ENCODE results near the gene LAMA3.

The LAMA3 gene

DNA sequence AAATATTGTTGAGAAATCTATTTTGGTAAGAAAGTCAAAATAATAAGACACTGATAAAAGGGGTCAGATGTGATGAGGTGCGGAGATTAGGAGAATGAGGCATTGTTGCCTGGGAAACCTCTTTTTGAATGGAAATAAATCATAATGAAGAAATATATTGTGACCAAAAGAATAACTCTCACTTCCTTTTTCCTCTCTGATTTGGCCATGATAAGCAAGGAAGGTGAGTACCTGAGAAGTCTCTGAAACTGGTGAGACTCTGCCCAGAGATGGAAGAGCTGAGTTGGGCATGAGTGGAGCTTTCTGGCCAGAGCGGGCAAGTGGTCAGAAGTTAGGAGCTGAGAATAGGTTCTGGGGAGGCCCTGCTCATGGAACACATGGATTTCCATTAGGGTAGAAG lies 11.8 kb downstream of the LAMA3 start:
- ATAC-seq (ENCODE audit: insufficient read depth, low read depth) (no peak), DNase-seq (no peak)
- H3K9ac ChIP-seq (ENCODE audit: low read depth, low read length) = no peak overlapping the region
- no peak for TF ChIP-seq EZH2 (IDR thresholded peaks at IDR 0.05; ENCODE audit: borderline replicate concordance, low read depth, low read length, severe bottlenecking)
- TF ChIP-seq CTCF (IDR thresholded peaks at IDR 0.05; ENCODE audit: borderline replicate concordance, extremely low read depth, low read length, poor library complexity, severe bottlenecking) = no peak
- H3K4me1 ChIP-seq (ENCODE audit: insufficient read depth, low read length) = no peaks in the 10 kb centered on the region
- no peak overlapping the region for H2AFZ ChIP-seq (ENCODE audit: low read depth, low read length)
- no peak overlapping the region for H3K4me3 ChIP-seq (ENCODE audit: low read depth in 1 of 2, low read length in 2 of 2)
- no peak overlapping the region for H3K27ac ChIP-seq (ENCODE audit: low read length)
- H3K4me2 ChIP-seq (ENCODE audit: insufficient read depth, low read length) = no peak overlapping the region
- no peaks in the 10 kb centered on the region for H4K20me1 ChIP-seq (ENCODE audit: insufficient read depth, low read length)
- H3K27me3 ChIP-seq (ENCODE audit: insufficient read depth, low read length, poor library complexity) = peaks cover 2% of the 10 kb centered on the region
- H3K9me3 ChIP-seq (ENCODE audit: insufficient read depth, low read length, severe bottlenecking) = no peaks in the 10 kb centered on the region
- H3K79me2 ChIP-seq (ENCODE audit: insufficient read depth, low read length) = no peaks in the 10 kb centered on the region
- H3K36me3 ChIP-seq (ENCODE audit: insufficient read depth, low read length) = no peaks in the 10 kb centered on the region

DNA sequence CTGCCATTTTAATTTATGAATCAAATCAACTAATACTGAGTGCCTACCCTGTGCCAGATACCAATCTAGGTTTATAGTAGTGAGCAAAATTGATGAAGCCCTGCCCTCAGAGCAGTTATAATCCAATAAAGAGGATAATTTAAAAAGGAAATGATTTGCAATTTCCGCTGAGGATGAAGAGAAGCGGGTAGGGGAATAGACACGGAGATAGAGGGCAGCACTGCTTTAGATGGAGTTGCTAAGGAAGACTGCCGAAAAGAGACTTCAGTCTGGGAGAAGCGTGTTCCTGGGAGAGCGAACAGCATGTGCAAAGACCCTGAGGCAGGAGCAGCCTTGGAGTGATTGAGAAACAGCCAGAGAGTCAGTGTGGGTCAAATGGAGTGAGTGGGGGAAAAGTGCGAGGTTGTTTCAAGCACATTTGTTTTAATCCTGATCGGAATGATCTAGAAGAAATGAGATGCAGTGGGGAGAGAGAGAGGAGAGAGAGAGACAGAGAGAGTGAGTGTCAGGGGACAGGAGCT lies 12.4 kb downstream of the LAMA3 start:
- no peaks in the 10 kb centered on the region for H4K20me1 ChIP-seq (ENCODE audit: insufficient read depth, low read length)
- H2AFZ ChIP-seq (ENCODE audit: low read depth, low read length) = no peak overlapping the region
- H3K4me3 ChIP-seq (ENCODE audit: low read depth in 1 of 2, low read length in 2 of 2) = no peak overlapping the region
- no peaks in the 10 kb centered on the region for H3K79me2 ChIP-seq (ENCODE audit: insufficient read depth, low read length)
- H3K4me1 ChIP-seq (ENCODE audit: insufficient read depth, low read length) = no peaks in the 10 kb centered on the region
- H3K27me3 ChIP-seq (ENCODE audit: insufficient read depth, low read length, poor library complexity) = peaks cover 2% of the 10 kb centered on the region
- H3K27ac ChIP-seq (ENCODE audit: low read length) = no peak overlapping the region
- no peak overlapping the region for H3K4me2 ChIP-seq (ENCODE audit: insufficient read depth, low read length)
- ATAC-seq (ENCODE audit: insufficient read depth, low read depth) (no peak), DNase-seq (no peak)
- no peaks in the 10 kb centered on the region for H3K36me3 ChIP-seq (ENCODE audit: insufficient read depth, low read length)
- no peak overlapping the region for H3K9ac ChIP-seq (ENCODE audit: low read depth, low read length)
- TF ChIP-seq CTCF (IDR thresholded peaks at IDR 0.05; ENCODE audit: borderline replicate concordance, extremely low read depth, low read length, poor library complexity, severe bottlenecking) = no peak
- TF ChIP-seq EZH2 (IDR thresholded peaks at IDR 0.05; ENCODE audit: borderline replicate concordance, low read depth, low read length, severe bottlenecking) = no peak
- no peaks in the 10 kb centered on the region for H3K9me3 ChIP-seq (ENCODE audit: insufficient read depth, low read length, severe bottlenecking)

GRCh38 chr18:23702606-23703005 lies 13.4 kb downstream of the LAMA3 start:
- Histone ChIP-seq H3K27ac (ENCODE audit: low read length) (no peak overlapping the region), H3K4me2 (ENCODE audit: insufficient read depth, low read length) (no peak overlapping the region)

More at GRCh38 chr18:23702606-23703005, 13.4 kb downstream of the LAMA3 start:
- Histone ChIP-seq H3K9me3 (ENCODE audit: insufficient read depth, low read length, severe bottlenecking) (no peaks in the 10 kb centered on the region), H2AFZ (ENCODE audit: low read depth, low read length) (no peak overlapping the region), H3K4me1 (ENCODE audit: insufficient read depth, low read length) (no peaks in the 10 kb centered on the region), H3K9ac (ENCODE audit: low read depth, low read length) (no peak overlapping the region), H3K79me2 (ENCODE audit: insufficient read depth, low read length) (no peaks in the 10 kb centered on the region), H3K27me3 (ENCODE audit: insufficient read depth, low read length, poor library complexity) (peaks cover 2% of the 10 kb centered on the region), H3K36me3 (ENCODE audit: insufficient read depth, low read length) (no peaks in the 10 kb centered on the region), H3K4me3 (ENCODE audit: low read depth in 1 of 2, low read length in 2 of 2) (no peak overlapping the region), H4K20me1 (ENCODE audit: insufficient read depth, low read length) (no peaks in the 10 kb centered on the region)
- no peak for TF ChIP-seq EZH2 (IDR thresholded peaks at IDR 0.05; ENCODE audit: borderline replicate concordance, low read depth, low read length, severe bottlenecking)
- no peak for TF ChIP-seq CTCF (IDR thresholded peaks at IDR 0.05; ENCODE audit: borderline replicate concordance, extremely low read depth, low read length, poor library complexity, severe bottlenecking)
- no peak for DNase-seq
- ATAC-seq (ENCODE audit: insufficient read depth, low read depth) = no peak

Measured in DND-41 (cell line).